CD4-positive, alpha-beta T cell treated with Interferon alpha-2 for 1 hour (primary cell): ENCODE results near the gene NID1.

Experiments used
- DNase-seq, 2 donors: peaks; one replicate each; pipeline ENCODE4 v3.0.0-alpha.2; 2020 to 2022

The NID1 gene

GRCh38 chr1:236064674-236065508 is at the start of gene NID1:
NID1 (minus strand) TSS chr1:236065090; CDS start chr1:236065079, 11 bp downstream.
- DNase-seq = peak in 1 of 2 donors; percentile 26

GRCh38 chr1:236114076-236114747 is 49.3 kb upstream of the NID1 start:
- DNase-seq = no peak

GRCh38 chr1:236113324-236114032 is 48.6 kb upstream of the NID1 start:
- no peak for DNase-seq

GRCh38 chr1:236112332-236112627 is 47.4 kb upstream of the NID1 start:
- DNase-seq = no peak

- no peak for DNase-seq
Observed at GRCh38 chr1:236111527-236112331, 46.8 kb upstream of the NID1 start.

GRCh38 chr1:236110137-236110536 is 45.2 kb upstream of the NID1 start:
- DNase-seq = no peak

GRCh38 chr1:236108027-236108648 is 43.2 kb upstream of the NID1 start:
- no peak for DNase-seq

- no peak for DNase-seq
Observed at GRCh38 chr1:236107121-236107907, 42.4 kb upstream of the NID1 start.

GRCh38 chr1:236103646-236104218 is 38.8 kb upstream of the NID1 start:
- peak; percentile 56 to 73 for DNase-seq

- DNase-seq = no peak
Observed at GRCh38 chr1:236103059-236103458, 38.2 kb upstream of the NID1 start.

GRCh38 chr1:236102611-236103010 is 37.7 kb upstream of the NID1 start:
- no peak for DNase-seq

- no peak for DNase-seq
Observed at GRCh38 chr1:236101233-236102200, 36.6 kb upstream of the NID1 start.

GRCh38 chr1:236100799-236101198 is 35.9 kb upstream of the NID1 start:
- DNase-seq = no peak

- no peak for DNase-seq
Observed at GRCh38 chr1:236099355-236099974, 34.6 kb upstream of the NID1 start.

GRCh38 chr1:236098267-236098666 is 33.4 kb upstream of the NID1 start:
- no peak for DNase-seq

GRCh38 chr1:236096660-236097482 is 32.0 kb upstream of the NID1 start:
- DNase-seq = peak; percentile 53 to 89

GRCh38 chr1:236095705-236096520 is 31.0 kb upstream of the NID1 start:
- DNase-seq = no peak

- no peak for DNase-seq
Observed at GRCh38 chr1:236092899-236093298, 28.0 kb upstream of the NID1 start.
